HG03025 (cell line): ENCODE data around the gene PPP1R14B.

Experiments used
- ATAC-seq: cut with Tn5 transposase; IDR thresholded peaks from one replicate; pipeline ENCODE4 v1.9.1; 2021; ENCODE audit warnings: mild to moderate bottlenecking, moderate library complexity; ENCODE audit not compliant: unreplicated experiment, low FRiP score

Gene PPP1R14B

DNA sequence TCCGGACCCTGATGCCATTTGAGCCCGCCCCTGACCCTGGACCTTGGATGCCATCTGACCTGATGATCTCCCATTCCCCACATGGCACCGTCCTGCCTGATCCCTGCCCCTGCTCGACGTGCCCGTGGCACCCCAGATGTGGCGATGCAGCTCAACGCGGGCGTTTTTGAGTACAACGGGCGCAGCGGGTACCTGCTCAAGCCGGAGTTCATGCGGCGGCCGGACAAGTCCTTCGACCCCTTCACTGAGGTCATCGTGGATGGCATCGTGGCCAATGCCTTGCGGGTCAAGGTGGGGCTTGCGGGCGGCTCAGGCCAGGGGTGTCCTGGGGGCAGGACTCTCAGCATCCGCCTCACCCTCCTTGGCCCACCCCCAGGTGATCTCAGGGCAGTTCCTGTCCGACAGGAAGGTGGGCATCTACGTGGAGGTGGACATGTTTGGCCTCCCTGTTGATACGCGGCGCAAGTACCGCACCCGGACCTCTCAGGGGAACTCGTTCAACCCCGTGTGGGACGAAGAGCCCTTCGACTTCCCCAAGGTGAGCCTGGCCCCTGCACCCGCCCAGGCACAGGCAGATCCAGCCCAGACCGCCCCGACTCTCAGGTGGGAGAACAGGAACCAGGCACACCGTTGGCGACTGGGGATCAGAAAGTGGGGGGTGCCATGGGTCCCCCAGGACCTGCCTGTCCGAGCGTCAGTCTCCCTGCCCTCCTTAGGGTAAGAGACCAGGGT is 15.7 kb upstream of the PPP1R14B start:
- ATAC-seq: no peak

DNA sequence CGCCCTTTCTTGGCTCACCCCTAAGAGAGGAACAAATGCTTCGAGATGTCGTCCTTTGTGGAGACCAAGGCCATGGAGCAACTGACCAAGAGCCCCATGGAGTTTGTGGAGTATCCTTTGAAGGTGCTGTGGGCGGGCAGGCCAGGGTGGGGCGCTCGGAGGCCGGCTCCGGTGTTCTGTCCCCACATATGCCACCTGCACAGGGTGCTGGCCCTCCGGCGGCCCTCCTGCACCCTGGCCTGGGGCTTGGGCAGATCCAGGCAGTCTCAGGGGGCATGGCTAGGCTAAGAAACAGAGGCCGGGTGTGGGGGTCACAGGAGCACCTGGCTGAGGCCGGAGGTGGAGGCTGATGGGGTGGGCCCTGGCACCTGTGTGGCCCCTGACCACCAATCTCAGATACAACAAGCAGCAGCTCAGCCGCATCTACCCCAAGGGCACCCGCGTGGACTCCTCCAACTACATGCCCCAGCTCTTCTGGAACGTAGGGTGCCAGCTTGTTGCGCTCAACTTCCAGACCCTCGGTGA is 14.9 kb upstream of the PPP1R14B start:
- ATAC-seq: no peak

DNA sequence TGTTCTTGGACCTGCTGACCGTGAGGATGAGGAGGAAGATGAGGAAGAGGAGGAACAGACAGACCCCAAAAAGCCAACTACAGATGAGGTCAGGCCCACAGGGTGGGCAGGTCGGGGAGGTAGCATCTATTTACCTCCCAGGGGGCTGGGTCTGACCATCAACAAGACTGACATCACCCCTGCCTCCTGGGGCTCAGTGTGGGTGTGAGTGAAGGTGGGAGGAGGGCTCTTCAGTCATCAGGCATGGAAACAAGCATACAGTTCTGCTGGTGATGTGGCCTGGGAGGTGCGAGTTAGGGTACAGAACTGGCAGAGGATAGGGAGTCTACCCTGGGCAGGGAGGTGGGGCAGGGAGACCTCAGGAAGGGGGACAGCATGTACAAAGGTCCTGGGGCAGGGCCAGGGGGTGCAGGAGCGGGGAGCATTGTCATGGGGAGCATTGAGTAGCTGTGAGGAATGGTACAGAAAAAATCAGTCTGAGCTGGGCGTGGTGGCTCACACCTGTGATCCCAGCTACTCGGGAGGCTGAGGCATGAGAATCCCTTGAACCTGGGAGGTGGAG is 13.5 kb upstream of the PPP1R14B start:
- ATAC-seq: no peak

DNA sequence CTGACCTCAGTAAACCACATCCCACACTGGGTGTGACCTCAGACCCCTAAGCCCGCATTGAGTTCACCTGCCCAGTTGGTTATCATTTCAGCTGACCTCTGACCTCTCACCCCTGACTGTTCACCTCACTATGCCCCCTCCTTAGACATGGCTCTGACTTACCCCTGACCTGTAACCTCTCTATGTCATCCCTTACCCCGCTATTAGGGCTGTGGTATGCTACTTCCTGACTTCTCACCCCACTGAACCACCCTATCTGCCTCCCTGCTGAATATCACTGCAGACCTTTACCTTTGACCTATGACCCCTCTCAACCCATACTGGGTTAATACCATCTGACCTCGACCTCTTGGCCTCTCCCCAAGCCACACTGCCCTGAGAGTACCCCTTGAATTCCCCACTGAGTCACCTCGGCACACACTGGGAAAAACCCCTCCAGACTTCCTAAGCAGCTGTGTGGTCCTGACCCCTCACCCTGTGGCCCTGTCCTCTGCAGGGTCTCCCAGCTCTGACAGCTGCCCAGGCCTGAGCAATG is 12.9 kb upstream of the PPP1R14B start:
- ATAC-seq: no peak

DNA sequence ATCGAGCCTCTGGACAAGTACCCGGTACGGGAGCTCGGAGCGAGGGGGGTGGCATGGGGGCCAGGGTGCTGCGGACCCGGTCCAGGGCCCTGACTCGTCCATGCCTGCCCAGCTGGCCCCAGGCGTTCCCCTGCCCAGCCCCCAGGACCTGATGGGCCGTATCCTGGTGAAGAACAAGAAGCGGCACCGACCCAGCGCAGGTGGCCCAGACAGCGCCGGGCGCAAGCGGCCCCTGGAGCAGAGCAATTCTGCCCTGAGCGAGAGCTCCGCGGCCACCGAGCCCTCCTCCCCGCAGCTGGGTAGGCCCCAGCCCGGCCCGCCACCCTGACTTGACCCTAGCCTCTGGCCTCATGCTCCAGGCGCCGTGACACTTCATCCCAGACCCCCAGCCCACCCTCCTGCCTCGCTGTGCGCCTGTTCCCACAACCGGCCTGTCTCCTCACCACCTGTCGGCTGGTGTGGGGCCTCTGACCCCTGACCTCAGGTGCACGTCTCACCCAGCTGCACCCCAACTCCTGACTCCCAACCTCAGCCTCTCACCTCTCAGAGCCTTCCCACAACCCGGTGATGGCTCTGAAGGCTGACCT is 12.3 kb upstream of the PPP1R14B start:
- ATAC-seq: no peak

DNA sequence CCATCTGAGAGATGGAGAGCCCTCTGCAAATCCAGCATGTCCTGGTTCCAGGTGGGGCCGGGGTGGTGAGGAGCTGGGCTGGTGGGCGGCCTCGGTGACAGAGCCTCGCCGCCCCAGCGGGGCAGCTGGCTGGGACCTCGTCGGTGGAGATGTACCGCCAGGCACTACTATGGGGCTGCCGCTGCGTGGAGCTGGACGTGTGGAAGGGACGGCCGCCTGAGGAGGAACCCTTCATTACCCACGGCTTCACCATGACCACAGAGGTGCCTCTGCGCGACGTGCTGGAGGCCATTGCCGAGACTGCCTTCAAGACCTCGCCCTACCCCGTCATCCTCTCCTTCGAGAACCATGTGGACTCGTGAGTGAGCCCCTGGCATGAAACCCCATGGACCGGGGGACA is 11.6 kb upstream of the PPP1R14B start:
- no peak for ATAC-seq

DNA sequence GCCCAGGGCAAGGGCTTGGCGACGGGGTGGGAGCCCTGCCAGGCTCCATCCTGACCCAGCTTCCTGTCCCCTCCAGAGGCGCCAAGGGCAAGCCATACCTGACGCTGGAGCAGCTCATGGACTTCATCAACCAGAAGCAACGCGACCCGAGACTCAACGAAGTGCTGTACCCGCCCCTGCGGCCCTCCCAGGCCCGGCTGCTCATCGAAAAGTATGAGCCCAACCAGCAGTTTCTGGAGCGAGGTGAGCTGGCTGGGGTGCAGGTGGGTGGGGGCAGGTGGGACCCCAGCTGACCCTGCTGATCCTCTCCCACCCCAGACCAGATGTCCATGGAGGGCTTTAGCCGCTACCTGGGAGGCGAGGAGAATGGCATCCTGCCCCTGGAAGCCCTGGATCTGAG is 9.6 kb upstream of the PPP1R14B start:
- no peak for ATAC-seq

DNA sequence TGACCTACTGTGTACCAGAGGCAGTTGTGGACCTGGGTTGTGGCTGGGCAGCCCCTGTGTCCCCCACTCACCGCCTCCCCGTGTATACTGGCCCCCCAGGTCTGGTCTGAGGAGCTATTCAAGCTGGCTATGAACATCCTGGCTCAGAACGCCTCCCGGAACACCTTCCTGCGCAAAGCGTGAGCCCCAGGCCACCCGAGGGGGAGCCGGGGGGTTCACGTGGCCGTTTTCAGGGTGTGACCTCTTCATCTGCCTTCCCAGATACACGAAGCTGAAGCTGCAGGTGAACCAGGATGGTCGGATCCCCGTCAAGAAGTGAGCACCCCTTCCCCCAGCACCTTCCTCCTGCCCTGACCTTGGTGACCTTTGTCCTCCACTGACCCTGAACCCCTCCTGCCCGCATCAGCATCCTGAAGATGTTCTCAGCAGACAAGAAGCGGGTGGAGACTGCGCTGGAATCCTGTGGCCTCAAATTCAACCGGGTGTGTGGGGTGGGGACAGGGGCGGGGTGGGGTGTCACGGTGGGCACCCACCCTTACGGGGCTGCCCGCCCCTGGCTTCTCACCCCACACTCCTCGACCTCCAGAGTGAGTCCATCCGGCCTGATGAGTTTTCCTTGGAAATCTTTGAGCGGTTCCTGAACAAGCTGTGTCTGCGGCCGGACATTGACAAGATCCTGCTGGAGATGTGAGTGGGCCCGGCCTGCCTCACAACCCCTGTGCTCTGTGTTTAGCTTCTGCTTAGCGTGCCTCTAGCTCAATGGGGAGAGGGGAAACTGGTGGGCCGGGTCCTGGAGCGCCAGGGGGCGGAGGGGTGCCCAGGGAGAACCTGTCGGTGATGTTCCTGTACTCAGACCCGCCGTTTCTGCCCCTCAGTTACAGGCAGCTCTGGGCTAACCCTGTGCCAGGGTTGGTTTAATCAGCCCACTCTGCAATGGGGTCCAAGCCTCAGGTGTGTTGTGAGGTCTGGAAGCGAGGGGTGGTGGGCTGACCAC is 8.7 kb upstream of the PPP1R14B start:
- ATAC-seq: no peak

DNA sequence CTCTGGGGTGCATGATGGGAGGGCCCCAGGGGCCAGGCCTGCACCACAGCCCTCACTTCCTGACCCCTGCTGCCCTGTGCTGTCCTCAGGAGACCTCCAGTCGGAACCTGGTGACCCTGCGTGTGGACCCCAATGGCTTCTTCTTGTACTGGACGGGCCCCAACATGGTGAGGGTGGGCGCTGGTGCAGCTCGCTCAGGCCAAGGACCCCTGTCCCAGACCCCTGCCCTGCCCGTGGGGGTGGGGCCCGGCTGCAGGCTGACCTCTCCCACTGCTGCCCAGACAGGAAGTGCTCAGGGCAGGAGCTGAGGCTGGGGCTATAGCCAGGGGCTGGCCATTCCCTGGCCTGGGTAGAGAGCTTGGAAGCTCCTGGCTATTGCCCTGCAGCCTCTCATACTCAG is 7.6 kb upstream of the PPP1R14B start:
- ATAC-seq: no peak

DNA sequence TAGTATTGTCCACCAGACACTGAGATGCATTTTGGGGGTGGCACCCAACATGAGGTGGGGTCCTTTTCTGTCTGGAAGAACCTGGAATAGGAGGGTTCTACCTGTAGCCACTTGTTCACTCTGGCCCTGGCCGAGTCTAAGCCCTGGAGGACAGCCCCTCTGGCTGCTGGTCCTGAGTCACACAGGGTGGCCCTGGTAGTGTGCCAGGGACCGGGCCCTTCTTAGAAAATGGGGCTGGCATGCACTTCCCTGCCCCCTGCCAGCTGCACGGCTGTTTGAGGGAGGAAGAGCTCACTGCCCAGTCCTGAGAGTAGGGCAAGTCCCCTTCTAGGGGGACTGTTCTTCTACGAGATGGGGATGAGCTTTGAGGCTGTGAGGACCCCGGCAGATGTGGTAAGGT is 6.7 kb upstream of the PPP1R14B start:
- no peak for ATAC-seq

DNA sequence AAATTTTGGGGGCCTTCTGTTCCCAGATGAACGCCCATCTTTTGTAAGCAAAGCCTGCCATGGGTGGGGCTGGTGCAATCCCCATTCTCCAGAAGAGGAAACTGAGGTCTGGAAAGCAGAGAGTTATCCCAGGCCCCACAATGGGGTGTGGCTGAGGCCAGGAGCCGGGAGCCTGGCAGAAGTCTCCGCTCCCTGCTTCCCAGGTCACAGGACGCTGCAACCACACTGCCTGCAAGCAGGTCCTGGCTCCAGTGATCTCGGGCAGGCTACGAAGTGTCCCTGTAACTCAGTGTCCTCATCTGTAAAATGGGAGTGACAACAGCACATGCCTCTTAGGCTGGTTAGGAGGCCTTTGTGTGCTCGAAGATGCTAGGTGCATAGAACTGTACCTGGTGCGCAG is 6.3 kb upstream of the PPP1R14B start:
- ATAC-seq: no peak

DNA sequence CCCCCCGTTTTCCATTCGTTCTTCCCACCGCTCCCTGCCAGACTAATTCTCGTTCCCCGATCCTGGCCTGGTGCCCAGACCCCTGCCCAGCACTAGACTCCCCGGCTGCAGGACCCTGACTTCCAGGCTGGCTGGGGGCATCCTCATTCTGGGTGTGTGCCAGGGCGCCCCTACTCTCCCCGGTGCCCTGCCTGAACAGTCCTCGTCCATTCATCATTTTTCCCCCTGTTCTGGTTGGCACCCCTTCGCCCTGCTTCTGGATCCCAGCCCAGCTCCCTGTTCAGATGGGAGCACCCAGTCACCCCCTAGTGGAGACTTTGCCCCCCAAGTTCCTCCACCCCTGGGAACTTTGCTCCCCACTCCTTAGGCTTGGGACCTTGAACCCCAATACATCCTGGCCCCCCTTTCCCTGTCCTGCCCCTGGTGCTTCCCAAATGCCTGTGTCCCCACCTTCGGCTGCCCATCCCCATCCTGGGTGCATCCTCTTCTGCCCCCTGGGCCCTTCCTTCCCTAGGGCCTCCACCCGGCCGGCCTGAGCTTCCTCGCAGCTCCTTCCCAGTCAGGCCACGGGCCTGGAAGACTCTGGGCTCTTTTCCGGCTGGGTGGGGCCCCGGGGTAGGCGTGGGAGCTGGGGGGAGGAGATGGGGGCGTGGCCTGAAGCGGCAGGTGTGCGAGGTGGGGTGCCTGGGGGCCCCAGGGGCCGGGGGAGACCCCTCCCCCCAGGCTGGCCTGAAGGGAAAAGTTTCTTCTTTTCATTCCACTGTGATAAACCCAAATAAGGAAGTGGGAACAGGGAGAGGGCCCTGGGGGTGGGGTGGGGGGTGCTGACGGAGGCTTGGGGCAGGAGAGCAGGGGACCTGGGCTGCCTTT is 5.5 kb upstream of the PPP1R14B start:
- ATAC-seq: no peak

DNA sequence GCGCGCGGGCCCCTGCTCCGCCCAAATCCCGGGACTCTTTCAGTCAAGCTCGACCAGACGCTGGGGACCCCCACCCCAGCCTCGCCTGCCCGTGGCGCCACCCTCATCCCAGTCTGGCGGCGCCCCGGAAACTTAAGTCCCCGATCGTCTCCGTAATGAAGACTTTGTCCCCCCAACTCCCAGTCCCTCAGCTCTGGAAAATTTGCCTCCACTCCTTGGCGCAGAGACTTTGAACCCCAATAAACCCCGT is 4.9 kb upstream of the PPP1R14B start:
- ATAC-seq: no peak

DNA sequence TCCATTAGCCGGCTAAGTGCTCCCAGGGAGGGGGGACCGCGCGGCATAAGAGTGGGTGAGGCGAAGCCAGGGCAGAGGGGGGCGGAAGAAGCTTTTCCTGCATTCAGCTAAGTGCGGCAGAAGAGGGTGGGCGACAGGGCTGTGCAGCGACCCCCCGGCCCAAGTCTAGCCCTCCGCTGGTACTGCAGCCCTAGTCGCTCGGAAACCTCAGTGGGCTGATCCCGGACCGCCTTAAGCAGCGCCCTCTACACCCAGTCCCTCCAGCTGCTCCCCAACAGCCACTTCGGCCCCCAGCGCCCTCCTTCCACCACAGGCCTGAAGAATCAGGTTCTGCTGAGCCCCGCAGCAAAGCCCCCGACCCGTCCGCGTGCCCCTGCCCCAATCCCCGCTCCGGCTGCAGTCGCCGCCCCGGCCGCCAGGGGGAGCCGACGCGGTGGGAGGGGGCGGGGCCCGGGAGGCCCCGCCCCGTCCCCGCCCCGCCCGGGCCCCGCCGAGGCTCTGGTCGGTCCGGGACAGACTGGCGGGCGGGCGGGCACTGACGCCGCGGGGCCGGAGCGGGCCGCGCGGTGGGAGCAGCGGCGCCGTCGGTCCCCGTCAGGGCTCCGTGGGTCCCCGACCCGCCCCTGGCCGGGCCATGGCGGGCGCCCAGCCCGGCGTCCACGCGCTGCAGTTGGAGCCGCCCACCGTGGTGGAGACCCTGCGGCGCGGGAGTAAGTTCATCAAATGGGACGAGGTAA is 4.4 kb upstream of the PPP1R14B start, which contains the start of gene PLCB3:
Gene PLCB3 (plus strand): TSS at position 515 of the 737 bp plus-strand sequence. CDS start 120 bp downstream, at position 635.
- ATAC-seq: no peak

DNA sequence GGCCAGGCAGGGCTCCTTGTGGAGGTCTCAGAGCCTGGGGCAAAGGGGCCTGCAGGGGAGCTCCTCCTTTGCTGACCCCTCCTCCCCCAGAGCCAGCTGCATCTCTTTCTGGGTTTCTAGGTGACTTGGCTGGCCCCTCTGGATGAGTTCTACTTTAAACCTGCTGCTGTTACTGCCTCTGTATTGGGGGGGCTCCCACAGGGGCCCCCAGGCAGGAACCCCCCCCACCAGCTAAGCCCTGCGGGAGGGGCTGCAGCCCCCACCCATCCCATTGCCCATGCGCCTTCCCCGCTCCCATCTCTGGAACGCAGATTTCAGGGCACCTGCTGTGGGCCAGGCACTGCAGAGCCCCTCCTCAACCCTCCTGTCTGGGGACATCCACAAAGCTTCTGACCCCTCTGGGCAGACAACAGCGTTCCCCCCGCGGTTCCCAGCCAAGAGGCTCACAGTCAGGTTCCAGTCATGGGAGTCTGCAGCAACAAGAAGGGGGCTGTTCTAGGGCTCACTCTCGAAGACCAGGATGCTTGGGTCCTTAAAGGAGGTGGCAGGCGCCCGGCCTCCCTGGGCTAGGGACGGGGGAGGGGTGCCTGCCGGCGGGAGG is 3.8 kb upstream of the PPP1R14B start:
- no peak for ATAC-seq

DNA sequence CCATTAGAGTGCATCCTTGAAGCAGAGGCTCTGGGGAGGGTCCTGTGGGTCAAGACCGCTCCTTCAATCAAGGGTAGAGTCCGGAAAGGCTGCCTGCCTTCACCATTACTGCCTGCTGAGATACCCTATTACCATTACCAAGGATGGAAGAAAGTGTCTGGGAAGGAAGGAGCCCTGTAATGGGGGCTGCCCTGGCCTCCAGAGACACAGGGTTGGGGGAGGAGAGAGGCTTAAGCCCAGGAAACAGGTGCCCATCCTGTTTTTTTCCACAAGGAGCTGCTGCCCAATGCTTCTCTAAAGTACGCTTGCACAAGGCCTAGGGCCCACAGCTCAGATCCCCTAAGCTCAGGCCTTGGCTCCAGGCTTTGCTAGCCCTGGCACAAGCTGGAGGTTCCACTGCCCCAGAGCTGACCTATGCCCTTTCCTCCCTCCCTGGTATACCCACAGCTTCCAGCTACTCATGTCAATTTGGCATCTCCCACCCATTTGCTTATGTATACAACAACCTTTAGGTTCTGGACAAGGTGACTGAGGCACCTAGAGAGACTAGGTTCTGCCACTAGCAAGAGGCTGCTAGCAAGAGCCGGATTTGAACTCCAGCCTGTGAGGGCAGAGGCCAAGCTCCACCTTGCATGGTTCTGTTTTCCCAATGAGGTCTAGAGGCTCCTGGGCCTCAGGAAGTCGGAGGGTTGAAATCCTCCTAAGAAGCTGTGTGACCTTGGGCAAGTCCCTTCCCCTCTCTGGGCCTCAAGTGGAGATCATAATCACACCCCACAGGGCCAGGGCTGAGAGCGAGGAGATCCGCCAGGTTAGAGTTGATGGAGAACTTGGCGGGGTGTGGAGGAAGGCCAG is 3.0 kb upstream of the PPP1R14B start:
- no peak for ATAC-seq

DNA sequence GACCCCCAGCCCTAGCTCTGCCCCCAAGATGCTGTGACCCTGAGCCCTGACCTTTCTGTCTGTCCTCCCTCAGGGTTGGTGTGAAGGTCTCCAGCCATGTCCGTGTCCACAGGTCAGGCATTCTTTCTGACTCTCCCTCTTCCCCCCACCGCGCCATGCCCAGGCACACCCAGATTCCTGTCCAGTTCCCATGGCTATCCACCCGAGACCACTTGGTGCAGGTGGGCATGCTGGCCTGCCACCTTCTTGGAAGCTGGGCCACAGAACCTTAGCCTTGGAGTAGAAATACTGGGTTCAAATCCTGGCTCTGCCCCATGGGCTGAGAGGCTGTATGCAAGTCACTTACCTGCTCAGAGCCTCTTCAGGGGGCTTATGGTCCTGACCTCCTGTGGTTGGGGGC is 2.3 kb upstream of the PPP1R14B start:
- ATAC-seq: no peak

DNA sequence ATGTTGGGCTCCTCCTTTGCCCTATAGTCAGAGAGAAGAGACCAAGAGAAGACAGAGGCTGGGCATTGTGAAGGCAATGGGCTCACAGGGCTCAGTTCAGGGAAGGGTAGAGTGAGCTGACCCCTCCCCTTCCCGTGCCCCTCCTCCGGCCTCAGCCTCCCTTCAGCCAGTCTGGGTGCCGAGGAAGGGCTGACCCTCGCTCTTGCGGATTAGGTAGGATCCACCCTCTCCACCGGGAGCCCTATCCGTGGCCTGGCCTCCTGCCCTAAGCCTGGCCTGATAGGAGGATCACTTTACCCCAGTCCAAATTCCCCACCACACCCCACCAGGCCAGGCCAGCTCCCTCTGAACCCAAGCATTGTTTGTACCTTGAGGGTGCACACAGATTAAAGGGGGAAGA is 1.8 kb upstream of the PPP1R14B start:
- ATAC-seq: no peak
